ENCODE results near the gene BAZ2B.
"Not testable (repeated sequence)": the region's sequence is repeated elsewhere in the genome, so short reads cannot be mapped to it uniquely, and the experiment has no call there.

The BAZ2B gene, protein sequence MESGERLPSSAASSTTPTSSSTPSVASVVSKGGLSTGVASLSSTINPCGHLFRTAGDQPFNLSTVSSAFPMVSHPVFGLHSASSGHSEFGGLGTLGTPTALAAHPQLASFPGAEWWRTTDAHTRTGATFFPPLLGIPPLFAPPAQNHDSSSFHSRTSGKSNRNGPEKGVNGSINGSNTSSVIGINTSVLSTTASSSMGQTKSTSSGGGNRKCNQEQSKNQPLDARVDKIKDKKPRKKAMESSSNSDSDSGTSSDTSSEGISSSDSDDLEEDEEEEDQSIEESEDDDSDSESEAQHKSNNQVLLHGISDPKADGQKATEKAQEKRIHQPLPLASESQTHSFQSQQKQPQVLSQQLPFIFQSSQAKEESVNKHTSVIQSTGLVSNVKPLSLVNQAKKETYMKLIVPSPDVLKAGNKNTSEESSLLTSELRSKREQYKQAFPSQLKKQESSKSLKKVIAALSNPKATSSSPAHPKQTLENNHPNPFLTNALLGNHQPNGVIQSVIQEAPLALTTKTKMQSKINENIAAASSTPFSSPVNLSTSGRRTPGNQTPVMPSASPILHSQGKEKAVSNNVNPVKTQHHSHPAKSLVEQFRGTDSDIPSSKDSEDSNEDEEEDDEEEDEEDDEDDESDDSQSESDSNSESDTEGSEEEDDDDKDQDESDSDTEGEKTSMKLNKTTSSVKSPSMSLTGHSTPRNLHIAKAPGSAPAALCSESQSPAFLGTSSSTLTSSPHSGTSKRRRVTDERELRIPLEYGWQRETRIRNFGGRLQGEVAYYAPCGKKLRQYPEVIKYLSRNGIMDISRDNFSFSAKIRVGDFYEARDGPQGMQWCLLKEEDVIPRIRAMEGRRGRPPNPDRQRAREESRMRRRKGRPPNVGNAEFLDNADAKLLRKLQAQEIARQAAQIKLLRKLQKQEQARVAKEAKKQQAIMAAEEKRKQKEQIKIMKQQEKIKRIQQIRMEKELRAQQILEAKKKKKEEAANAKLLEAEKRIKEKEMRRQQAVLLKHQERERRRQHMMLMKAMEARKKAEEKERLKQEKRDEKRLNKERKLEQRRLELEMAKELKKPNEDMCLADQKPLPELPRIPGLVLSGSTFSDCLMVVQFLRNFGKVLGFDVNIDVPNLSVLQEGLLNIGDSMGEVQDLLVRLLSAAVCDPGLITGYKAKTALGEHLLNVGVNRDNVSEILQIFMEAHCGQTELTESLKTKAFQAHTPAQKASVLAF (N-terminal part only)

DNA sequence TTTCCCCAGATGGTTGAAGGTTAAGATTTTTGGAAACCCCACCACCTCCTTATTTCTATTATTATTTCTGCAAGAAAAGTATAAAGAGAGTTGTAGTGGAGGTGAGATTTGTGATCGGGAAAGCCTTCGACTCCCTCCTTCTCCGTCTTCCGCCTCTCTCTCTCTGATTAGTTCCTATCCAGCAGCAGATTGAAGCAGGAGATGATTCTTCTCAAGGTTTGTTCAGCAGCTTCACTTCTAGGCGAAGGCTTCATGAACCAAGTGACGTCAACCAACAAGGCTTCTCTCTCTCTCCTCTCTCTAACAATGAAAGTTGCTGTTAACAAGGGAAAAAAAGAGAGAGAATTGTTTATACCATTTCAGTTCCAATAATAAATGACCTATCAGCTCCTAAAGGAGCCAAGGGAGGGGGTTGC is at the start of gene BAZ2B:
Gene BAZ2B (minus strand): TSS at position 263 of the 416 bp plus-strand sequence. CDS start 137,829 bp downstream, outside the sequence.
- DNase-seq = peak; percentile 63

DNA sequence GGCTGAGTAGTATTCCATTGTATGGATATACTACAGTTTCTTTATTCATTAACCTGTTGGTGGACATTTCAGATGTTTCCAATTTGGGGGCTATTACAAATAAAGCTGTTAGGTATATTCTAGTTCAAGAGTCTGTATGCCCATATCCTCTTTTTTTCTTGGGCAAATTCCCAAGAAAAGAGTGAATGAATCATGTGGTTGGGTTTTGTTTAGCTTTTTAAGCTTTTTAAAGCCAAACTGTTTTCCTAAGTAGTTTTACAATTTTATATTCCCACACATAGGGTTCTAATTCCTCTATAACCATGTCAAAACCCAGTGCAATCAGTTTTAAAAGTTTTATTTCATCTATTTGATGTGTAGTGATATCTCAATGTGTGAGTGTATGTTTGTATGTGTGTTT is 44.9 kb upstream of the BAZ2B start:
- no peak for DNase-seq

DNA sequence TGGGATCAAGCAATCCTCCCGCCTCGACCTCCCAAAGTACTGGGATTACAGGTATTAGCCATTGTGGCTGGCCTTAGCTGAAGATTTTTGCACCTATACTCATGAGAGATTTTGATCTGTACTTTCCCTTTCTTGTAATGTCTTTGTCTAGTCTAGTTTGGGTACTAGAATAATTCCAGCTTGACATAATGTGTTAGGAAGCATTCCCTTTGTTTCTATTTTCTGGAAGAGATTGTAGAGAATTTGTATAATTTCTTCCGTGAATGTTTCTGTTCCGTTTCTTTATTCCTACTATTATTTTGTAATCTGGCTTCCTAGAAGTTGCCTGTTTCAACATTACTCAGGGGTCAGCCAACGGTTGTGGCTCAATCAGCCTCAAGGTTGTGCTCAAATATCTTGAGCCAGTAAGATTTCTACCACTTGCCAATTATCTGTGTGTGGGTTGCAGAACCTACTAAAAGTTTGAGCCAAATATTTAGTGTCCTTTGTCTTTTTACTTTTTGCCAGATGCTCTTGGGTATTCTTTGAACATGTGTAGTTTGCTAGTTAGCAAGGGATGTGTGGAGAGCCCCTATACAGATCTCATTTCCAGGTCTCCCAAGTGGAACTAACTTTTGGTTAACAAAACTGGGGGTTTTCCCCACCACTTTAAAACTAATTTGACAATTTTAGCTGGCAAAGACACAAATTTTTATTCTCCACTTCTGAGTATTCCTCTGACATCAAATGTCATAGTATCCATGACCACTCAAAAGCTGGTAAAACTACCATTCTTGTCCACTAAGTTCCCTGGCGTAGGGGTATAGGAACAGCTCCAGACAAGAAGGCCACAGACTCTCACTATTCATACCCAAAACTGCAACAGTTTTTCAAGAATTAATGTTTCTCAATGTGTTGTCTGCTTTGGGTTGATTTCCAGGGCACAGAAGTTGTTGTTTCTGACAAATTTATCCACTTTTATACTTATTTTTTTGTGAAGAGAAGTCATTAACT is 42.8 kb upstream of the BAZ2B start:
- no peak for DNase-seq

DNA sequence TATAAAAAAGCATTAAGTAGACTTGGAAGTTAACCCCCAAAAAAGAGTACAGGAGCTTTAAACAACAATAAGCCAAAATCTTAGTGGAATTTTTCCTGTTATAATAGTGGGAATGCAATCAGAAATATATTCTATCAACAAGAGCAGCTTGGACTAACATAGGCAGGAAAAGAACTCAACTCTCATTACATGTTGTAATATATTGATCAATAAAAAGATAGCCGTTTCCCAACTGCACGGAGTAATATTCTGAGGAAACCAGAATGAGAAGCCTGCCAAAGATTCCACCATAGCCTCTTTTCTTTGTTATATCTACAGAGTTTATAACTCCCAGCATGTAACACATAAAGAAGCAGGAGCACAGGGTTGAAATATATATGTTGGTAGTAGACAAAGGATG is 37.6 kb upstream of the BAZ2B start:
- DNase-seq = no peak

DNA sequence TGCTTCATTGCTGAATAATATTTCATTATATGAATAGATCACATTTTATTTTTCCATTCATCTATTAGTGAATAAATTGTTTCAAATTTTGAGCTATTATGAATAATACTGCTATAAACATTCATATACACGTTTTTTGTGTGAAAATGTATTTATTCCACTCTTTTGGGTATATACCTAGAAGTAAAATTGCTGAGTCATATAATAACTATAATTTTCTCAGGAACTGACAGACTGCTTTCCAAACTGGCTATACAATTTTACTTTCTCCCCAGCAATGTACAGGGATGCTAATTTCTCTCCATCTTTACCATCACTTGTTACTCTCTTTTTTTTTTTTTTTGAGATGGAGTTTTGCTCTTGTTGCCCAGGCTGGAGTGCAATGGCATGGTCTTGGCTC is 35.5 kb upstream of the BAZ2B start:
- no peak for DNase-seq

DNA sequence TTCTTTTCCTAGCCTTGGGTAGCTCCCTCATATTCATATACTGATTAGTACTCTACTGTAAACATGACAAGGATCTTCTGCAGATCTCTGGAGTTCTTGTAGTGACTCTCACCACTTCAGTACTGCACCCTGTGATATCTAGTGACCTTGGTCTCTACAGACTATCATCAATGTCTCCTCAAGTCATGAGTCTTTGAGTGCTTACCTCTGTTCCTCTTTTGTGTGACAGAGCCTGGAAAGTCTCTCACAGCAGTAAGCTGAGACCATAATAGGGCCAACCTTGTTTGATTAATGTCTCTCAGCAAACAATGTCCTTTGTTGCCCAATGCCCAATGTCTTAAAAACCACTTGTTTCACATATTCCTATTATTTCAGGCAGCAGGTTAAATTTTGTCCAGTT is 34.2 kb upstream of the BAZ2B start:
- no peak for DNase-seq

DNA sequence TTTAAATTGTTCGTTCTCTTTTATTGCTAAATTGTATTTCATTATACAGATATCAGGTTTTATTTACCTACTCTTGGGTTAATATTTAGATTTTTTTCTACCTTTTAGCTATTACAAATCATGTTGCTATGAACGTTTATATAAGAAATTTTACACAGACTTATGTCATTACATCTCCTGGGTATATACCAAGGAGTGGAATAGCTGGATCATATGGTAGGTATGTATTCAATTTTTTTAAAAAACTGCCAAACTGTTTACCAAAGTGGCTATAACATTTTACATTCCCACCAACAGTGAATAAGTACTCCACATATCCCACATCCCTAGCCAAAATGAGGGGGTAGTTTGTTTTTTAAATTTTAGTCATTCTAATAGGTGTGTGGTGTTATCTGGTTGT is 32.3 kb upstream of the BAZ2B start:
- DNase-seq = no peak

DNA sequence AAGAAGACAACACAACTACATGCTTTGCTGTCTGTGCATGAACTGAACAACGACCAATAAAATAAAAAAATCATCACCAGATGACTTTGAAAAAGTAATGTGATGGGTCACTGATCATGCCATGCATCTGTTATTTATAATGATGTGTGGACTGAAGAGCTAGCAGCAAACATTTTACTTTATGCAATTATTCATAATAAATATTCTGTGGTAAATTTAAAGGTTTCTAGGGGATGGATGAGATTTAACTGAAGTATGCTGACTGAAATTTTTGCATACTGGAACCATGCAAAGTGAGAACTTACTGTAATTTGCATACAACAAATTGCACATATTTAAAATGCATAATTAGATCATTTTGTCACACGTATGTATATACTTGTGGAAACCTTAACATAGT is 31.3 kb upstream of the BAZ2B start:
- no peak for DNase-seq

DNA sequence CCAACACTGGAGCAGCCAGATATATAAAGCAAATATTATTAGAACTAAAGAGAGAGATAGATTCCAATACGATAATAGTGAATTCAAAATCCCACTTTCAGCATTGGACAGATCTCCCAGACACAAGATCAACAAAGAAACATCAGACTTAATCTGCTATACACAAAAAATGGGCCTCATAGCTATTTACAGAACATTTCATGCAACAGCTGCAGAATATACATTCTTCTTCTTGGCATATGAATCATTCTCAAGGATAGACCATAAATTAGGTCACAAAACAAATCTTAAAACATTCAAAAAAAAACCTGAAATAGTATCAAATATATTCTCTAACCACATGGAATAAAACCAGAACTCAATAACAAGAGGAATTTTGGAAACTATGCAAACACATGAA is 23.8 kb upstream of the BAZ2B start:
- no peak for DNase-seq

DNA sequence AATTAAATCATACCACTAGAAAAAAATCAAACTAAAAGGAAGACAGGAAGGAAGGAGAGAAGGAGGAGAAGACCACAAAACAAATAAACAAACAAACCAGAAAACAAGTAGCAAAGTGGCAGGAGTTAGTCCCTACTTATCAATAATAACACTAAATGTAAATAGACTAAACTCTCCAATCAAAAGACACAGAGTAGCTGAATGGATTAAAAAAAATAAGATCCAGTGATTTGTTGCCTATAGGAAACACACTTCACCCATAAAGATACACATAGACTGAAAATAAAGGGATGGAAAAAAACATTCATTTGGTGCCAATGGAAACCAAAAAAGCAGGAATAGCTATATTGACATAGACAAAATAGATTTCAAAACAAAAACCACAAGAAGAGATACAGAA is 23.4 kb upstream of the BAZ2B start:
- no peak for DNase-seq

DNA sequence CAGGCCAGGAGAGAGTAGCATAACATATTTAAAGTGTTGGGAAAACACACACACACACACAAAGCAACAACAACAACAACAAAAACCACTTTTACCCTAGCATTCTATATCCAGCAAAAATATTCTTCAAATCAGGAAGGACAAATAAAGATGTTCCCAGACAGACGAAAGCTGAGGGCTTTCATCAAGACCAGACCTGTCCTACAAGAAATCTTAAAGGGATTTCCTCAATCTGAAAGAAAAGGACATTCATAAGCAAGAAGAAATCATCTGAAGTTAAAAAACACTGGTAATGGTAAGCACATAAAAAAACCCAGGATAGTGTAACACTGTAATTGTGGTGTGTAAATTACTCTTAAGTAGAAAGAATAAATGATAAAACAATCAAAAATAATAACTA is 22.7 kb upstream of the BAZ2B start:
- no peak for DNase-seq

DNA sequence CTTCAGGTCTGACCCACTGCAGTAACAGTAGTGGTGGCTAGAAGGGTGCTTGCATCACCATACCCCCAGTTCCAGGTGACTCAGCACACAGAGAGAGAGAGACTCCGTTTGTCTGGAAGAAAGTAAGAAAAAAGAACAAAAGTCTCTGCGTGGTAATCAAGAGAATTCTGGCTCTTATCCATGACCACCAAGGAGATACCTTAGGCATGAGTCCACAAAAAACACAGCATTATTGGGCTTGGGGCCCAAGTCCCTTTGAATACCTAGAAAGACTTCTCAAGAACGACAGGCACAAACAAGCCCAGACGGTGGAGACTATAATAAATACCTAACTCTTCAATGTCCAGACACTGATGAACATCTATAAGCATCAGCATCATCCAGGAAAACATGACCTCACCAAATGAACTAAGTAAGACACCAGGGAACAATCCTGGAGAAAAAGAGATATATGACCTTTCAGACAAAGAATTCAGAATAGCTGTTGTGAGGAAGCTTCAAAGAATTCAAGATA is 21.7 kb upstream of the BAZ2B start:
- DNase-seq = no peak

DNA sequence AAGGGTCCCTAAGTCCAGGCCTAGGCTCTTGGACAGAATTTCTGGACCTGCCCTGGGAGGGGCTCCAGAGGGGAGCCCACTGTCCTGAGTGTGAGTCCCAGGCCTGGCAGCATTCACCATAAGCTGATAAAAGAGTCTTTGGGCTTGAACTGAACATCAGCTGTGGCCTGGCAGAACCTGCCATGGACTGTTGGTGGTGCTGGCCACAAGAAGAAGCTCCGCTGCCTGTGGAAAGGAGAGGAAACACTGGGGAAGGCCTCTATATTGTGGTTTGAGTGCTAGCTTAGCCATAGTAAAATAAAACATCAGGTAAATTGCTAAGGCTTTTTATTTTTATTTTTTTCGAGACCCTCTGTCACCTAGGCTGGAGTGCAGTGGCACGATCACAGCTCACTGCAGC is 20.9 kb upstream of the BAZ2B start:
- no peak for DNase-seq

DNA sequence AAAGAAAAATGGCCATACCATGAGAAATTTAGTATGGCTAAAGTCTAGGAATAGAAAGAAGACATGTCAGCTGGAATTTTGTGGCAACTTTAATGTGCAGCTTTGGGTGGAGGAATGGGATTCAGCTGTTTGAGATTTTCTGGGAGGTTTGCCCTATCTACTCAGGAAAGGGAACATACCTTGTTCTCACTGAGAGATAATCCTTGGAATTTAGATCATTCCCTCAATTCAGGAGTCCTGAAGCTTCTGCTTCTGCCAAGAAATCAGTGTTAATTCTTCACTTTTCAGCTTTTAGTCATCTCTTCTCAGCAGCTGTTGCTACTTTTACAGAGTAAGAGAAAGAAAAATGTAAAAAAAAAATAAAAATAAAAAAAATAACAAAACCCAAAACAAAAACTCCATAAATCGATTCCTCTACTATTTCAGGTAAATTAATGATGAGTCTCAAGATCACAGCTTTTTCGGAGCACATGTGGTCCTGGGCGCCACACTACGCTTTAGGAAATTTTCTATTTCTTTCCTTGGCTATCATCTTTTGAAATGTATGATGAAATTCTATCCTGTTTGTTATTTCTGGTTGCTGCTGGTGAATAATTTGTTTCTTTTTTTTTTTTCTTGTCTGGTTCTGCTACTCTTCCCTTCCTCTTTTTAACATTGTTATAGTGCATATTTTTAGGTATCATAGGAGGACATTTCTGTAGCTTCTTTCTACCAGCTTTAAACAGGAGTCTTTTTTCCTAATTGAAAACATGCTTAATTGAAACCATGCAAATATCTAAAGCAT is 18.9 kb upstream of the BAZ2B start:
- no peak for DNase-seq

DNA sequence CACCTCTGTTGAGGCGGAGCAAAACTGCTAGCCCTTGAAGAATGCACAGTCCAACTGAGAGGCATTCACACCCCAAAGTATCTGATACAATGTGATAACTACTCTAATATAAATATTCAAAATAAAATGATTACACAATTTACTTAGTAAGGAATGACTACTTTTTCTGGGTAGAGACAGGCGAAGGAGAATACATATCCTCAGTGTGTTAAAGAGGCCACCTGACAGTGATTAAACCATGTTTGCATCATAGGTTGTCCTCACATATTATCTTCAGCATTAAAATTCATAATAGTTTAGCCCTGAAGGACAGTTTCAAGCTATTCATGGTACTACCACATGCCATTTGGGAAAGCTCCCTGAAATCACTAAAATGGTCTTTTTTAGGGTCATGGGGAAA is 16.9 kb upstream of the BAZ2B start:
- DNase-seq = no peak

DNA sequence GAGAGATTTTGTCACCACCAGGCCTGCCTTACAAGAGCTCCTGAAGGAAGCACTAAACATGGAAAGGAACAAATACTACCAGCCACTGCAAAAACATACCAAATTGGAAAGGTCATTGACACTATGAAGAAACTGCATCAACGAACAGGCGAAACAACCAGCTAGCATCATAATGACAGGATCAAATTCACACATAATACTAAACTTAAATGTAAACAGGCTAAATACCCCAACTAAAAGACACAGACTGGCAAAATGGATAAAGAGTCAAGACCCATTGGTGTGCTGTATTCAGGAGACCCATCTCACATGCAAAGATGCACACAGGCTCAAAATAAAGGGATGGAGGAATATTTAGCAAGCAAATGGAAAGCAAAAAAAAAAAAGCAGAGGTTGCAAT is 9.3 kb upstream of the BAZ2B start:
- not testable (repeated sequence) for DNase-seq

DNA sequence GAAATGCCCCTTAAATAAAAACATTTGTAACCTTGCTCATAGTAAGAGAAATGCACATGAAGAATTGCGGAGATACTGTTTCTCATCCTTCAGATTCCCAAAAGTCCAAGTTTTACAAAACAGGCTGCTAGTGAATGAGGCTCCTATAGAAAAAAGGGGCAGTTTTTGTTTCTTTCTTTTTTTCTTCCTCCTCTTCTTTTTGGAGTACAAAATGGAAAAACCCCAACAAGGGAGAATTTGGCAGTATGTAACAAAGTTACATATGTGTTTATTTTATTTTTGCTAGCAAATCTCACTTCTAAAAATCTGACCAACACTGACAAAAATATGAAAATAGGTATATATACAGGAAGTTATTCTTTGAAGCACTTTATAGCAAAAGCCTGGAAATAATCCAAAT is 7.1 kb upstream of the BAZ2B start:
- no peak for DNase-seq

DNA sequence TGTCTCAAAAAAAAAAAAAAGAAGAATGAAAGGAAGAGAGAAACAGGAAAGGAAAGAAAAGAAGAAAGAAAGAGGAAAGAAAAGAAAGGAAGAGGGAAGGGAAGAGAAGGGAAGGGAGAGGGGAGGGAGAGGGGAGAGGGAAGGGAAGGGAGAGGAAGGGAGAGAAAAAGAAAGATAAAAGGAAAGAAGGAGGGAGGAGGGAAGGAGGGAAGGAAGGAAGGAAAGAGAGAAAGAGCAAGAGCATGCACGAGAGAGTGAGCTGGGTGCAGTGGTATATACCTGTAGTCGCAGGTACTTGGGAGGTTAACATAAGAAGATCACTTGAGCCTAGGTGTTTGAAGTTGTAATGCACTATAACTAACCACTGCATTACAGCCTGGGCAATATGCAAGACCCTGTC is 6.6 kb upstream of the BAZ2B start:
- DNase-seq = no peak

DNA sequence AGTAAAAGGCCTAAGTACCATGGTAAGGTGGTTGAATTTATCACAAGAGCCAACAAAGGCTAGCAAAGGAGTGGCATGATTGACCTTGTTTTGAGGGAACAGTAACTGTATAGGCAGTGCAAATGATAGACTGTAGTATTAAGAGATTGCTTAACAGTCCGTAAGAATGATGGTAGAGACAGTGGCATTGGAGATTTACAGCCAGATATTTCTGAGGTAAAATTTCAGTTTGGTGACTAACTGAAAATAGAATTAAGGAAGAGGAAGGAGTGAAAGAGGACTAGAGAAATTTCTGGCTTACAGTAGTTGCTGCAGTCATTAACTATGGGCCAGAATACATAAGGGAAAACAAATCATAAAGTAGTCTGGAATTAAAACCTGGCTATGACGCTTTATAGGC is 4.4 kb upstream of the BAZ2B start:
- no peak for DNase-seq

DNA sequence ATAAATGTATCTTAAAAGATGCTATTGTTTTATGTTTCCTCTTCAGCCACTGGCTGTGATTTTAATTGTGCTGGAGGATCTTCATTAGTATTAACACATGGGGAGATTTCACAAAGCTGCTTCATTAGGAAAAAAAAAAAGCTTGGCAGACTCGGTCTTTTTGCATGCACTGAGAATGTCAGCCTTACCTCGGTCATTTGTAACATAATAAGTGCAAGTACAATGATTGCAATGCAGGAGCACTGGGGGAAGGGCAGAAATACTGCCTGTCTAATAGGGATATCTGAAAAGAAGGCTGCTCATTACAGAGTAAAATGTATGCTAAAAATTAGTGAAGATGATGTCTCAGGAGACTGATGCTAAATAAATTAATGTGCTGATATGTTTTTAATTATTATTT is 1.3 kb upstream of the BAZ2B start:
- DNase-seq = peak; percentile 8

DNA sequence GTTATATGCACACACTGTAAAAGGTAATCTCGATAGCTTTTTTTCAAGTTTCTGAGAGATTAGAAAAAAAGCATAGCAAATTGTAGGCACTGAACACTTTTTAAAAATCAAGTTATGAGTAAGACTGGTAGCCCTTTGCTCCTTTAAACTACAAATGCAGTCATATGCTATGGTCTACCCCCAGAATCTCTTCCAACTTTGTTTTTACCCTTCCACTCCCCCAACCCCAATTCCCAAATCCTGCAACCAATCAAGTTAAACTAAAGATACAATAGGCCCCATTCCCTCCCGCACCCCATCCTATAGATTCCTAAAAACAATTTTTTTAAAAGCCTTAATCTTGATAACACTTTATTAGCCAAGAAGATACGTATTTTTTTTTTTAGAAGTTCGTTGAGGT is 752 bp upstream of the BAZ2B start:
- no peak for DNase-seq
